Esophagus muscularis mucosa (tissue), 4 donors: Measurements from ENCODE around the gene TRAF3. TPM values are rescaled to one million over a fixed set of nuclear protein-coding genes. Genes with fewer than 3 reads are reported as not detected.

Experiments
- DNase-seq: peaks from one replicate; pipeline ENCODE4 v3.0.0-alpha.2; 2017; ENCODE audit errors: extremely low spot score
- H3K27ac ChIP-seq, 4 donors: fragments of 200-600 bp; sonication (generic); replicated peaks in 1 of 4; 1 replicate in 3 of 4; 2 replicates in 1 of 4; pipeline ENCODE4 v1.5.1; 2016 to 2019; ENCODE audit warnings: mild to moderate bottlenecking in 1 of 4
- H3K27me3 ChIP-seq, 4 donors: fragments of 200-600 bp; sonication (generic); one replicate each; pipeline versions ENCODE4 v1.5.1 to v1.6.0; 2016 to 2019
- H3K36me3 ChIP-seq, 4 donors: fragments of 200-600 bp; sonication (generic); one replicate each; pipeline ENCODE4 v1.5.1; 2016 to 2019
- H3K4me1 ChIP-seq, 4 donors: fragments of 200-600 bp; sonication (generic); one replicate each; pipeline ENCODE4 v1.5.1; 2016 to 2019
- H3K4me3 ChIP-seq, 4 donors: fragments of 200-600 bp; sonication (generic); 1 replicate in 2 of 4; 2 replicates in 2 of 4; pipeline ENCODE4 v1.5.1; 2016 to 2019; ENCODE audit warnings: mild to moderate bottlenecking in 4 of 4, moderate library complexity in 1 of 4
- H3K9me3 ChIP-seq, 4 donors: fragments of 200-600 bp; sonication (generic); 1 replicate in 3 of 4; 2 replicates in 1 of 4; pipeline ENCODE4 v1.5.1; 2016 to 2019
- CTCF ChIP-seq, 3 experiments: fragments of 200-600 bp in 2 of 3; fragments of 450-650 bp in 1 of 3; sonication (generic) in 2 of 3; IDR thresholded peaks; one replicate each; pipeline ENCODE4 v1.5.1; 2017 to 2019; ENCODE audit warnings: antibody characterized with exemption in 3 of 3, mild to moderate bottlenecking in 2 of 3, moderate library complexity in 1 of 3
- EP300 ChIP-seq: sonication (generic); formaldehyde crosslinking; IDR thresholded peaks from one replicate; pipeline ENCODE4 v1.6.1; 2017; ENCODE audit warnings: antibody characterized with exemption
- POLR2A ChIP-seq: fragments of 450-650 bp; IDR thresholded peaks from one replicate; pipeline ENCODE4 v1.6.1; 2017; ENCODE audit warnings: antibody characterized with exemption, moderate library complexity, mild to moderate bottlenecking, low read depth
- POLR2AphosphoS5 ChIP-seq, 2 donors: sonication (generic); formaldehyde crosslinking; IDR thresholded peaks; one replicate each; pipeline ENCODE4 v1.6.1; 2017; ENCODE audit warnings: antibody characterized with exemption in 2 of 2
- WGBS: methylation state at CpG from one replicate; pipeline ENCODE4 v1.1.5; 2018; 5-methylcytosine and 5-hydroxymethylcytosine counted together
- intact Hi-C: fragments of 100-400 bp; cut with DNase I; formaldehyde crosslinking; loops from one replicate; pipeline ENCODE4 v1.15.1; 2023
- total RNA-seq, 4 donors: library from RNA; depleted of rRNA; stranded (reverse); fragments of >200 nt; gene quantifications; one replicate each; pipeline versions ENCODE4 v1.1.0 to v1.2.1, GENCODE V29; 2016

The TRAF3 gene
- total RNA-seq, 4 donors from 2014 or later: 9.6 to 19.1 (median 17.5) TPM

GRCh38 chr14:102829016-102829548, 51.8 kb downstream of the TRAF3 start:
- 50% methylated on average over 5 of the region's 5 CpGs for WGBS
- Histone ChIP-seq H3K4me1 (peaks cover 0 to 22% (median 10%) of the 10 kb centered on the region in 4 donors), H3K36me3 (peaks cover 0 to 3% (median 0%) of the 10 kb centered on the region in 4 donors), H3K27me3 (no peaks in the 10 kb centered on the region), H3K9me3 (no peaks in the 10 kb centered on the region), H3K27ac (no peak overlapping the region), H3K4me3 (no peak overlapping the region)
- TF ChIP-seq POLR2A: no peak
- intact Hi-C loops: no loop called here
- DNase-seq: no peak

GRCh38 chr14:102830474-102831045, 53.3 kb downstream of the TRAF3 start:
- no peak overlapping the region for H3K4me3 ChIP-seq
- no peak for DNase-seq
- no peaks in the 10 kb centered on the region for H3K27me3 ChIP-seq
- no peak overlapping the region for H3K27ac ChIP-seq
- intact Hi-C loops: no loop called here
- H3K4me1 ChIP-seq: peaks cover 0 to 22% (median 10%) of the 10 kb centered on the region in 4 donors
- peaks cover 0 to 5% (median 0%) of the 10 kb centered on the region in 4 donors for H3K36me3 ChIP-seq
- 93% methylated on average over 3 of the region's 3 CpGs for WGBS
- no peaks in the 10 kb centered on the region for H3K9me3 ChIP-seq
- TF ChIP-seq EP300 (no peak), POLR2AphosphoS5 (IDR thresholded peaks at IDR 0.05) (no peak), CTCF (IDR thresholded peaks at IDR 0.05) (no peak)

GRCh38 chr14:102831163-102831804, 54.0 kb downstream of the TRAF3 start:
- Histone ChIP-seq H3K36me3 (peaks cover 0 to 5% (median 0%) of the 10 kb centered on the region in 4 donors), H3K4me3 (no peak overlapping the region), H3K4me1 (peaks cover 0 to 22% (median 10%) of the 10 kb centered on the region in 4 donors), H3K27ac (no peak overlapping the region), H3K9me3 (no peaks in the 10 kb centered on the region), H3K27me3 (no peaks in the 10 kb centered on the region)
- no peak for DNase-seq
- 98% methylated on average over 7 of the region's 7 CpGs for WGBS
- intact Hi-C loops: no loop called here
- TF ChIP-seq EP300 (no peak), CTCF (IDR thresholded peaks at IDR 0.05) (no peak), POLR2A (no peak), POLR2AphosphoS5 (IDR thresholded peaks at IDR 0.05) (no peak)

GRCh38 chr14:102833341-102833740, 56.1 kb downstream of the TRAF3 start:
- DNase-seq: no peak
- TF ChIP-seq POLR2A (no peak), EP300 (no peak), CTCF (IDR thresholded peaks at IDR 0.05) (no peak), POLR2AphosphoS5 (IDR thresholded peaks at IDR 0.05) (no peak)

GRCh38 chr14:102833991-102834390, 56.7 kb downstream of the TRAF3 start:
- H3K4me1 ChIP-seq: peaks cover 0 to 12% (median 7%) of the 10 kb centered on the region in 4 donors
- intact Hi-C loops: no loop called here
- 94% methylated on average over 9 of the region's 9 CpGs for WGBS
- peaks cover 0 to 5% (median 0%) of the 10 kb centered on the region in 4 donors for H3K36me3 ChIP-seq
- H3K27ac ChIP-seq: no peak overlapping the region
- H3K27me3 ChIP-seq: no peaks in the 10 kb centered on the region
- TF ChIP-seq CTCF (IDR thresholded peaks at IDR 0.05) (no peak), POLR2A (no peak)
- DNase-seq: no peak
- H3K9me3 ChIP-seq: no peaks in the 10 kb centered on the region
- H3K4me3 ChIP-seq: no peak overlapping the region

More at GRCh38 chr14:102833341-102833740, 56.1 kb downstream of the TRAF3 start:
- peaks cover 0 to 5% (median 0%) of the 10 kb centered on the region in 4 donors for H3K36me3 ChIP-seq
- H3K27me3 ChIP-seq: no peaks in the 10 kb centered on the region
- H3K27ac ChIP-seq: no peak overlapping the region
- no peak overlapping the region for H3K4me3 ChIP-seq
- H3K9me3 ChIP-seq: no peaks in the 10 kb centered on the region
- intact Hi-C loops: no loop called here
- WGBS: 96% methylated on average over 7 of the region's 7 CpGs
- H3K4me1 ChIP-seq: peaks cover 0 to 19% (median 10%) of the 10 kb centered on the region in 4 donors
